PC-3 (cell line): ENCODE results near the gene UBE2Q2. TPM values are rescaled to one million over a fixed set of nuclear protein-coding genes. Genes with fewer than 3 reads are reported as not detected.

ENCODE experiments used
- ATAC-seq: fragments of 200-7000 bp; cut with Tn5 transposase; 2 replicates; pipeline ENCODE4 v1.9.1; 2020; ENCODE audit warnings: mild to moderate bottlenecking, moderate library complexity
- BruUV-seq: library from RNA; stranded (reverse); fragments of 400-500 nt; replicated peaks from 2 replicates; lab custom pipeline; 2021; lab: Mats Ljungman, UMichigan
- CTCF ChIA-PET: fragments of 300-600 bp; sonication (Branson Sonifier 250); formaldehyde crosslinking; loops from one replicate; lab custom pipeline; 2022; ENCODE audit warnings: antibody characterized with exemption; lab: Charles Lee
- POLR2A ChIA-PET: fragments of 300-600 bp; sonication (Branson Sonifier 250); formaldehyde crosslinking; loops from one replicate; lab custom pipeline; 2022; ENCODE audit warnings: antibody characterized with exemption; ENCODE audit not compliant: unreplicated experiment; lab: Charles Lee
- DNase-seq: peaks from one replicate; pipeline ENCODE4 v3.0.0-alpha.2; 2015
- H2AFZ ChIP-seq: fragments of 300-600 bp; sonication (generic); 2 replicates; pipeline ENCODE4 v1.6.0; 2016; ENCODE audit warnings: antibody characterized with exemption, low read length
- H3F3A ChIP-seq: fragments of 300-600 bp; sonication (generic); one replicate; pipeline ENCODE4 v1.6.0; 2017; ENCODE audit warnings: antibody characterized with exemption, low read length, control low read depth, mild to moderate bottlenecking; ENCODE audit not compliant: unreplicated experiment
- H3K27ac ChIP-seq: fragments of 300-600 bp; sonication (generic); 2 replicates; pipeline ENCODE4 v1.5.1; 2016; ENCODE audit warnings: mild to moderate bottlenecking, low read length
- H3K27me3 ChIP-seq: fragments of 300-600 bp; sonication (generic); 2 replicates; pipeline ENCODE4 v1.6.1; 2016; ENCODE audit warnings: low read length, mixed read lengths
- H3K36me3 ChIP-seq: fragments of 300-600 bp; sonication (generic); 2 replicates; pipeline ENCODE4 v1.6.1; 2016; ENCODE audit warnings: low read depth, mixed run types, low read length, mixed read lengths
- H3K4me1 ChIP-seq: fragments of 300-600 bp; sonication (generic); 2 replicates; pipeline ENCODE4 v1.5.1; 2016; ENCODE audit warnings: low read length; ENCODE audit not compliant: insufficient read depth
- H3K4me2 ChIP-seq: fragments of 300-600 bp; sonication (generic); 2 replicates; pipeline ENCODE4 v1.6.0; 2016; ENCODE audit warnings: low read length
- H3K4me3 ChIP-seq: fragments of 300-600 bp; sonication (generic); 2 replicates; pipeline ENCODE4 v1.5.1; 2016; ENCODE audit warnings: mild to moderate bottlenecking, low read length, mixed read lengths
- H3K79me2 ChIP-seq: fragments of 300-600 bp; sonication (generic); 2 replicates; pipeline ENCODE4 v1.6.1; 2017; ENCODE audit warnings: low read length, mixed read lengths
- H3K9ac ChIP-seq: fragments of 300-600 bp; sonication (generic); 2 replicates; pipeline ENCODE4 v1.6.0; 2016; ENCODE audit warnings: mild to moderate bottlenecking, low read length
- H3K9me2 ChIP-seq: fragments of 300-600 bp; sonication (generic); replicated peaks from 2 replicates; pipeline ENCODE4 v1.6.1; 2016; ENCODE audit warnings: mixed run types, low read length, mixed read lengths
- H3K9me3 ChIP-seq: fragments of 300-600 bp; sonication (generic); 2 replicates; pipeline ENCODE4 v1.6.1; 2016; ENCODE audit warnings: low read length, mixed read lengths
- H4K20me1 ChIP-seq: fragments of 300-600 bp; sonication (generic); 2 replicates; pipeline ENCODE4 v1.6.1; 2016; ENCODE audit warnings: low read length, mixed read lengths
- CTCF ChIP-seq: fragments of 300-600 bp; sonication (generic); conservative IDR thresholded peaks from 2 replicates; pipeline ENCODE4 v1.5.1; 2017; ENCODE audit warnings: antibody characterized with exemption, low read depth, mild to moderate bottlenecking, low read length
- EZH2 ChIP-seq: fragments of 300-600 bp; sonication (generic); IDR thresholded peaks from one replicate; pipeline ENCODE4 v1.6.1; 2017; ENCODE audit warnings: antibody characterized with exemption, mild to moderate bottlenecking, low read length; ENCODE audit not compliant: unreplicated experiment
- EZH2phosphoT487 ChIP-seq: fragments of 300-600 bp; sonication (generic); IDR thresholded peaks from 2 replicates; pipeline ENCODE4 v1.6.1; 2018; ENCODE audit warnings: mild to moderate bottlenecking, antibody characterized with exemption, low read length, borderline replicate concordance
- intact Hi-C: fragments of 100-400 bp; cut with micrococcal nuclease; formaldehyde crosslinking; loops from 2 replicates; pipeline ENCODE4 v1.9.0; 2023
- total RNA-seq: library from RNA; depleted of rRNA; stranded (reverse); fragments of >200 nt; gene quantifications from 2 replicates; pipeline ENCODE4 v1.2.3, GENCODE V29; 2014

UBE2Q2 gene
- total RNA-seq, 1 experiment from 2014 or later = 20.3 TPM

- Histone ChIP-seq H3K27me3 (no peaks in the 10 kb centered on the region), H3K9ac (peak overlapping the region; percentile 89), H3F3A (no peaks in the 10 kb centered on the region), H3K79me2 (peaks cover 49% of the 10 kb centered on the region), H3K36me3 (no peaks in the 10 kb centered on the region), H4K20me1 (peaks cover 31% of the 10 kb centered on the region), H3K9me3 (no peaks in the 10 kb centered on the region), H3K4me3 (peak overlapping the region; percentile 91), H3K9me2 (no peaks in the 10 kb centered on the region), H3K4me2 (peak overlapping the region; percentile 98), H2AFZ (peak overlapping the region; percentile 95), H3K4me1 (peaks cover 12% of the 10 kb centered on the region), H3K27ac (peak overlapping the region; percentile 42; the same call in 1 of the 2 replicates)
- ChIA-PET CTCF (interaction anchor here (0.6 kb wide), 1 partner anchor 61 kb away, joined by 5 read pairs; no protein-coding TSS in a partner anchor), POLR2A (interaction anchor here (0.7 kb wide), 1 partner anchor 59 kb away, joined by 4 read pairs; no protein-coding TSS in a partner anchor)
- intact Hi-C loops = loop anchor here (5.0 kb wide), 2 partner anchors 38 to 78 kb away; no protein-coding TSS in a partner anchor
- ATAC-seq (peak; percentile 76), DNase-seq (peak; percentile 44)
- TF ChIP-seq CTCF (no peak), EZH2 (no peak), EZH2phosphoT487 (no peak)
- no TSS peak for BruUV-seq
These were observed 683 bp downstream of the UBE2Q2 start for GRCh38 chr15:75843678-75844581.

- TSS peak; percentile 62 for BruUV-seq
- H3K27me3 ChIP-seq = no peaks in the 10 kb centered on the region
- no peak for DNase-seq
- H3K4me3 ChIP-seq = peak overlapping the region; percentile 91
- no peaks in the 10 kb centered on the region for H3K9me3 ChIP-seq
- POLR2A ChIA-PET = no interaction called here
- peaks cover 31% of the 10 kb centered on the region for H4K20me1 ChIP-seq
- CTCF ChIA-PET = no interaction called here
- H3K9ac ChIP-seq = peak overlapping the region; percentile 89
- no peaks in the 10 kb centered on the region for H3F3A ChIP-seq
- peak overlapping the region; percentile 98 for H3K4me2 ChIP-seq
- peak overlapping the region; percentile 95 for H2AFZ ChIP-seq
- intact Hi-C loops = loop anchor here (5.0 kb wide), 2 partner anchors 38 to 78 kb away; no protein-coding TSS in a partner anchor
- ATAC-seq = no peak
- TF ChIP-seq EZH2phosphoT487 (no peak), EZH2 (no peak), CTCF (no peak)
- H3K9me2 ChIP-seq = no peaks in the 10 kb centered on the region
- H3K4me1 ChIP-seq = peaks cover 12% of the 10 kb centered on the region
- no peak overlapping the region for H3K27ac ChIP-seq
- H3K36me3 ChIP-seq = no peaks in the 10 kb centered on the region
- H3K79me2 ChIP-seq = peaks cover 57% of the 10 kb centered on the region
These were observed 1.5 kb downstream of the UBE2Q2 start for GRCh38 chr15:75844629-75845335.
